22Rv1 (cell line): Measurements from ENCODE around the gene PRMT7.

Source experiments
- CTCF ChIP-seq: fragments of 450-650 bp; IDR thresholded peaks from 2 replicates; pipeline ENCODE4 v1.5.1; 2017; ENCODE audit warnings: mild to moderate bottlenecking
- ZFX ChIP-seq: fragments of 450-650 bp; IDR thresholded peaks from 2 replicates; pipeline ENCODE4 v1.6.1; 2017; ENCODE audit warnings: antibody characterized with exemption, borderline replicate concordance

GRCh38 chr16:68347605-68348004 is 36.8 kb downstream of the PRMT7 start:
- TF ChIP-seq CTCF (no peak), ZFX (no peak)
